NOMO-1 treated with DMSO at 0.1 percent for 48 hours (cell line): Measurements from ENCODE around the gene VIPAS39.
A peak's percentile ranks its signal among the peaks of the same experiment; 100 is the strongest.

Source experiments
- DNase-seq: peaks from one replicate; lab custom pipeline; 2025; ENCODE audit not compliant: unreplicated experiment; lab: John Stamatoyannopoulos, UW

The VIPAS39 gene

DNA sequence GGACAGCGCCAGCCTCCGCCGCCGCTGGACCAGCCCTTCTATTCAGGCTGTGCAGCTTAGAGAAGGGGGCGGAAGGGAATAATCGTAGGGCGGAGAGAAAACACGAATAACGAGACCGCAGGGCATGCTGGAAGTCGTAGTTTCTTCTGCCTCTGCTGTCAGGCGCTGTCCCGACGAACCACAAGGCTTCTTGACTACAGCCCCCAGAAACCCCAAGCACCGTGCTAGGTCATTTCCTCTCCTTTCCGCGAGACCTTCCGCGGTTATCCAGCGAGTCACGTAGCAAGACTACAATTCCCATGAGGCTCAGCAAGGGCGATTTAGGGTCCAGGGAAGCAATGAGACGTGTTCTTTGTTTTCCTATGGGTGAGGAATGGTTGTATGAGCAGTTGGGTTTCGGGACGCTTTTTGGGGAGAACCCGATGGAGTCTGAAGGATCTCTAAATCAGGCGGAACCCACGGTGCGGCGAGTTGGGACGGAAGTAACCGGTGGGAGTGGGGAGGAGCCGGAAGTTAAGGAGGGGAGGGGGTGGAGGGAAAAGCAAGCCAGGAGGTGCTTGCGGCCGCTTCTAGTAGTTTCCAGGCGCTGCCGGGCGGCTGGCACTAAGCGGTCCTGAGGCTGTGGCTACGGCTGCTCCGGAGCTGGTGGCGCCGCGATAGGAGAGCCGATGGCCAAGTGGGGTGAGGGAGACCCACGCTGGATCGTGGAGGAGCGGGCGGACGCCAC lies at the start of gene VIPAS39, which contains the start of gene AHSA1:
TSS of gene VIPAS39 (minus strand) at position 80 of the 727 bp plus-strand sequence. CDS start 3,499 bp downstream, outside the sequence.
TSS of gene AHSA1 (plus strand) at position 572 of the 727 bp plus-strand sequence. CDS start at position 669, 97 bp downstream.
- DNase-seq = peak; percentile 99

DNA sequence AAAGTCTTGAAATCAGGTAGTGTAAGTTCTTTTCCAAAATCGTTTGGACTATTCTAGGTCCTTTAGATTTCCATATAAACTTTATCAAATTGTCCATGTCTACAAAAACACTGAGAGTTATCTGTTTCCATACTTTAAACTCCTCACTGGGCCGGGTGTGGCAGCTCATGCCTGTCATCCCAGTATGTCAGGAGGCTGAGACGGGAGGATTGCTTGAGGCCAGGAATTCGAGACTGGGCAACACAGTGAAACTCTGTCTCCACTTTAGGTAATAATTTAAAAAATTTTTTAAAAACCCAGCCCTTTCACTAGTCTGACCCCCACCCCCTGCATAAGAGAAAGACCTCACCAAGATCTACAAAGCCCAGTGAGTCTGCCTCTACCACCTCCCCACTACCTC lies 47.6 kb upstream of the VIPAS39 start:
- no peak for DNase-seq

DNA sequence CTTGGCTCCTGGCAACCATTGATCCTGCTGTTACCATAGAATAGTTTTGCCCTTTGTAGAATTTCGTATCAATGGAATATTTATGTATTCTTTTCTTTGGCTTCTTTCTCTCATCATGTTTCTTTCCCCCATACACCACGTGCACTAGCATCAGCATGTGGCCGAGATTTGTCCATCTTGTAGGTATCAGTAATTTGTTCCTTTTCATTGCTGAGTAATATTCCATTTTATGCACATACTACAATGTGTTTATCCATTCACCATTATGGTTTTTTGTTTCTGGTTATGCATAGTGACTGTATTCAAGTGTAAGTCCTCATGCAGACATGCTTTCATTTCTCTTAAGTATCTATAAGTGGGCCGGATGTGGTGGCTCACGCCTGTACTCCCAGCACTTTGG lies 45.7 kb upstream of the VIPAS39 start:
- DNase-seq = no peak

DNA sequence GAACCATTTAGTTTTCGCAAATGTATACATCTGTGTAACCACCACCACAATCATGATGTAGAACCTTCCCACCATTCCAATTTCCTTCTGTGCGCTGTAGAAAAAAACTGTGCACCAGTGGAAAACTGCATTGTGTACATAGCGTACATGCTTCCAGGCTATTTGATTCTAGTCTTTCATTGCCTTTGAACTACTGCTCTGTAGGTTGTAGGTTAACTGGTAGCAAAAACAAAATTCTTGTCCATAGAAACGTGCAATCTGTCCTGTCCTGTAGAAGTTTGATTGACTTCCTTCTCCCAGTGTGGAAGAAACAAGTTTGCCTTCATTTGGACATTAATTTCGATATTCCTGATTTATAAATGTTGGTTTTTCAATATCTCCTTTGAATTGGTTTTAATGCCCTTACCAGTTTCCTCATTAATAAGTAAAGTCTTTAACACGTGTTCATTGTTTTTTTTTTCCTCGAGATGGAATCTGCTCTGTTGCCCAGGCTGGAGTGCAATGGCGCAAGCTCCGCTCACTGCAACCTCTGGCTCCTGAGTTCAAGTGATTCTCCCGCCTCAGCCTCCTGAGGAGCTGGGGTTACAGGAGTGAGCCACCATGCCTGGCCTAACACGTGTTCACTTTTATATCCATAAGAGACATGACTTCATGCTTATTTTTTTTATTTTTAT lies 44.8 kb upstream of the VIPAS39 start:
- DNase-seq = no peak

DNA sequence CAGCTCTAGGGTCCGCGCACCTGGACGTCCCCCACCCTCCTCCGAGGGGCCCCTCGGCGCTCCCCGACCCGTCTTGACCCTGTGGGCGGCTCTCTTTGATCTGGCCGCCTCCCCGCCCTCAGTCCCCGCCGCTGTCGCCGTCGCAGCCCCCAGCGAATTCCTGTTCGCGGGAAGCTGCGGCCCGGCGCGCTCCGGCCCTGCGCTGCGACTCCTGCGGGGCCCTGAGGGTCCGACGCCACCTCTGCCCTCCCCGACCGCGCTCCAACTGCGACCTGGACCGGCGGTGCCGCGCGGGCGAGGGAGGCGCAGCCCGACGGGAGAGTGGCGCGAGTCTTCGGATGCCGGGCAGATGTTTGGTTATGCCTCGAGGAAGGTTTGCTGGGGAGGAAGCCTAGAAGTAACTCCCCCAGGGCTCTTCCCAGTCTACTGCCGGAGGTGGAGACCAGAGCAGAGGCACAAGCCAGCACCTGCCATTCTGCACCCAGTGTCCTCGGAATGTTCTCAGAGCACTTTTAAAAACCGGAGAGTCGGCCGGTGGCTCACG lies 41.7 kb upstream of the VIPAS39 start:
- DNase-seq = no peak

DNA sequence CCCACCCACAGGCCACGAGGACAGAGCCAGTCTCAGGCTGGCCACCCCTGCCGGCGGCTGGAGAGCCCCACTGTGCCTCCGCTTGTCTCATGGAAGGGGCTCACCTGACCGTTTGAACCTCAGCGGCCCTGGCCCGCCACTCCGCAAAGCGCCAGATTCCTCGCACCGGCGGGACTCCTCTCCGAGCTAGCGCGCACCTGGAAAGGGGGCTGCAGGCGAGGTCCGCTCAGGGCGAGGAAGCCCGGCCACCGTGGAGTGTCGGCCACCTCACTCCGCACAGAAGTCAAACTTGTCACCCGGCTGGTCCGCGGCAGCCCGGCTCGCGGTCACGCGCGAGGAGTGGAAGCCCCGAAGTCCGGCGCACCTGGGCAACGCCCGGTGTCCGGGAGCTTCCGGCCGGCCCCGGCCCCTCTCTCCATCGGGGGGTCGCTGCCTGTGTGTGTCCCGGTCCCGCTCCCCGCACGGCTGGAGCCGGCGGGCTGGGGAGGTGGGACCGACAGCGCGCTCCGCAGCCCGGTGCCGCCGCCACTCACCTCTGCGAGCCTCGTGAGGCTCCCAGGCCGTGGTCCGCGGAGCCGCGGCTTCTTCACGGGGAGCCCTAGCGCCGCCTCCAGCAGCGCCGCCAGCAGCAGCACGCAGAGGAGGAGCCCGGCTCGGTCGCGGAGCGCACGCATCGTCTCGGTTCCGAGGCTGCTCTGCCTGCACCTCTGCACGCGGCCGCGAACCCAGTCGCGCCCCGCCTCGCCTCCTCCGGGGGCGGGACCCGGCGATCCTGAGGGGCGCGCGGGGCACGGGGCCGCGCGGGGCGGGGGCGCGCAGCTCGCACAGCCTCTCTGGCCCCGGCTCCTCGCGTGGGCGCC lies 40.9 kb upstream of the VIPAS39 start, which contains the start of gene ISM2:
TSS of gene ISM2 (minus strand) at position 697 of the 860 bp plus-strand sequence. CDS start at position 674, 23 bp downstream.
- peak; percentile 9 for DNase-seq

DNA sequence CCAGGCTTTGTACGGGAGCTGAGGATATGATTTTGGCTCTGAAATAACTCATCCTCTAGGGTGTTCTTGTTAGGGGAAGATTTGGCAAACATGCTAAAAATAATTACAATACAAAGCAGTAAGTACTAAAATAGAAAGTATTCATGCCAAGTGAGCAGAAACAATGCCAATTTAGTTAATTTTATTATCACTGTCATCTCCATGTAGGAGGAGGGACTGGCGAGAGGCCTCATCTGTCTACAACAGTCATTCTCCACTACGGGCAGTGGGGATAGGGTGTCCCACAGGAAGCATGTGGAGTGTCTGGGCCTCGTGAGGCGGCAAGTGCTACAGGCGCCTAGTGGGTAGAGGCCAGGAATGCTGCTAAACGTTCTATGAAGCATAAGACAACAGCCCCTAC lies 37.9 kb upstream of the VIPAS39 start:
- no peak for DNase-seq

DNA sequence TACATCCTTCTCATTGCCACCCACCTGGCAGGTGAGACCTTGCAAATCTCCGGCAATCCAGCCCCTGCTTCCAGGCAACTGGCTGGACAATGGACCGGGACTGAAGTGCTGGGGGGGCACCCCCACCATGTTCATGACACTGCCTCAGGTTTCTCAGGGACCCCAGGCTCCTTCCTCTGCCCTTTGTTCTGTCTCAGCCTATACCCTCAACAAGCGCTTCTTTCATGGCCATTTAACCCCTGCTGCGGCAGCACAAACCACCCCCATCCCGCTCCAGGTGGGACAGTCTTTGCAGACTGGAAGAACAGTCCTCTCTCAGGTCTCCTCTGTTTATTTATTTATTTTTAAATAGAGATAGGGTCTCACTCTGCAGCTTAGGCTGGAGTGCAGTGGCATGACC lies 33.7 kb upstream of the VIPAS39 start:
- DNase-seq = no peak

DNA sequence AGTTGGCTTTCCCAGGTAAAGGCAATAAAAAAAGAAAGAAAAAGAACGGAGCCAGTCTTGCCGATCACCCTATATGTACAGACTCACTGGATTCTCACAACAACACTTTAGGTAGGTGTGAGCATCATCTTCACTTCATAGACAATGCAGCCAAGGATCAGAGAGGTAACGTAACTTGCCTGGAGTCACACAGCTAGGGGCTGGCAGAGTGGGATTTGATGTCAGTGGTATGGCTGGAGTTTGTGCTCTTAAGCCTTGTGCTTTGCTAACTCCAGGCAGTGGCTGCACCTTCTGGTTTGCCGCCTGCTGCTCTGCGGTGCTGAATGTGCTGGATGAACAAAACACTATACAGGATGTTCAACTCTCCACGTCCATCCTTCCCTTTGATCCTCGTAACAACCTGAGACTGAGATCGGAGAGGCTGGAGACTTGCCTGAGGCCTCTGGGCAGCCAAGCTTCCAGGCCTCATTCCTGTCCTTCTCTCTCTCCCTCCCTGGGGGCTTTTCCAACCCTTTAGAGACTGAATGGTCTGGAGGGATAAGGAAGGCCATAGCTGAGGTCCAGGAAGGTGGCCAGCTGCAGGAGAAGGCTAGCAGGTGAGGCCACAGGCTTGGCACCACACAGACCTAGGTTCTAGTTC lies 33.1 kb upstream of the VIPAS39 start:
- no peak for DNase-seq

DNA sequence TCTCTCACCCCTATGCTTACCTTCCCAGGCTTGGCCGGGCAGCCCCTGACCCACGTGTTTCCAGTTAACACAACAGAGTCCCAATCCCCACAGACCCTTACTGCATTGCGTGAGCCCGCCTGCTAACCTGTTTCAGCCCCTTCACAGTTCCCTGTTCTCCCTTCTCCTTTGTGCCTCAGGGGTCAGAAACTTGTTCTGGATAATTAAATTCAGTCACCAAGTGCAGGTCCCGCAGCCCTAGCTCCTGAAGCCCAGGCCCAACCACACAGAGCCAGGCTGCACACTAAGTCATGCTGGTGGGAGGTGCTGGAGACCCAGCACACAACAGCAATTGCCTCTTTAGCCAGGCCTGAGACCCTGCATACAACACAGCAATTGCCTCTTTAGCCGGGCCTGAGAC lies 31.6 kb upstream of the VIPAS39 start:
- no peak for DNase-seq

DNA sequence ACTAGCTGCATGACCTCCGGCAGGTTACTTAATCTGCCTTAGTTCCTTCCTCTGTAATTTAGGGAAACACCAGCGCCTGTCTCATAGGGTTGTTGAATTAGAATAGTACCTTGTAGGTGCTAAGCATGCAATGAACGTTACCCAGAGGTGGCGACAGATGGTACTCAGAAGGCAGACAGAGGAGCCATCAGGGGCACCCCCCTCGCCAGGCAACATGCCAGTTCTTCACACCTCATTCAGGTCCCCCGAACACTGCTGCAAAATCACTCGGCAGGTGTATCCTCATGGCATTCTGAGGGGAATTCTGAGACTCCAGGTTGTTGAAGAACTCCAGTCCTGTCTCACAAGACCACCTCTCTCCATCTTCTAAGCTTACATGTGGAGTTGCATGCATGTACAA lies 31.2 kb upstream of the VIPAS39 start:
- no peak for DNase-seq

DNA sequence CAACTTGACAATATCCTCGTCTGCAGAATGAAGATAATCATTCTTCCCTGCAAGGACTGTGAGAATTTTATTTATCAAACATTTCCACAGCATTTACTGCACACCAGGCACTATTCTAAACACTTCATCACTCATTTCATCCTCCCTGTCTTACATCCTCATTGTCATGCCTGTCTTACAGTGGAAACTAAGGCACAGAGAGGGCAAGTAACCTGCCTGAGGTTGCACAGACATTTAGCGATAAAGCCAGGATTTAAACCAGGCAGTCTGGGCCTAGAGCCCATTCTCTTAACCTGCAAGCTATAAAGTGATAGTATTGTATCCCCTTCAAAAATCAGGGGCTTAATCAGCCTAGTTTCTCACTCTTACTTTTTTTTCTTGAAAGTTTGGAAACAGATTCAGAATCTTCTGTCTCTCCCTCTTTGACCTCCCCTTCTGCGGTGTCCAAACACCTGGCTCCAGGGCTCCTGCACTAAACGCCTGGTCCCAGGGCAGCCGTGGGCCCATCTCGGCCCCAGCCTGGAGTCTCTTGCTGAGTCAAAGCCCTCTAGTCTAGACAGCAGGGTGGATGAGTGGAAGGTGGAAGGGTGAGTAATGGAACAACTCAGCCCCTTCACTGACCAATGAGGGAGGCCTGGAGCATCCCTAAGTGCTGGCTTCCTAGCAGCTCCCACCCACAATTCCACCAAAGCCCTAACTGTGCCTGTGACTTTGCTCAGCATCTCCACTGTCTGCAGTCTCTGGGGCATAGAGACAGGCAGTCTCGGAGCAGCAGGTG lies 28.7 kb upstream of the VIPAS39 start:
- DNase-seq = no peak

DNA sequence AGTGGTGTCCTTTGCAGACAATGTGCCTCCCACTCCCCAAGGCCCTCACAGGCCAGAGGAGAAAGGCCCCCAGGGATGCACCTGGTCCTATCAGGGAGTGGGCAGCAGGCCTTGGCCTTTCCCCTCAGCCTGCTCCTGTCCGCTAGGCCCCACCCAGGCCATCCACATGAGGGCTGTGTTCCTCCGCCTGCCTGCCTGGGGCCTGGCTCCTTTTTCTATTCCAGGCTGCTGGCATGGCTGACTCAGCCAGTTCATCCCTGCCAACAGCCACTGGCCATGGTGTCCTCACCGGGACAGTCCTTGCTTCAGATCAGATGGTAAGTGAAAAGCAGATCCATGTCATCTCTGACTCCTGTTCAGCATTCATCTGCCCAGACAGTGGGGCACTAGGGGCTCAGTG lies 27.9 kb upstream of the VIPAS39 start:
- no peak for DNase-seq

DNA sequence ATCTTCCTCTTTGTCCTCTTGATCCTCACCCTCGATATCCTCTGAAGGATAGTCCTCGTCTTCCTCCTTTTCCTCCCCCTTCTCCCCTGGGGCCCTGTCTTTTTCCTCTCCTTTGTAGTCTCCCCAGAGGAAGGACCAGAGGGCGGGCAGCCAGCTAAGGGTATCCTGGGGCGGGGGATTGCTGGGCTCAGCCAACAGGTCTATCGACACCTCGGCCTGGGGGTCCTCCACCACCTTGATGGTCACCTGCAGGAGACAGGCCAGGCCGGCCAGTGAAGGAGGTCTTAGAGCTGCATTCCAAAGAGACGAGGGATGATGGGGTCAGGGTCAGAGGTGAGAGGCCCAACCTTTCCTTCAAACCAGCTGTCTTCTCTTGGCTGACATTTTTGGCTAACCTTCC lies 25.0 kb upstream of the VIPAS39 start:
- DNase-seq = no peak

DNA sequence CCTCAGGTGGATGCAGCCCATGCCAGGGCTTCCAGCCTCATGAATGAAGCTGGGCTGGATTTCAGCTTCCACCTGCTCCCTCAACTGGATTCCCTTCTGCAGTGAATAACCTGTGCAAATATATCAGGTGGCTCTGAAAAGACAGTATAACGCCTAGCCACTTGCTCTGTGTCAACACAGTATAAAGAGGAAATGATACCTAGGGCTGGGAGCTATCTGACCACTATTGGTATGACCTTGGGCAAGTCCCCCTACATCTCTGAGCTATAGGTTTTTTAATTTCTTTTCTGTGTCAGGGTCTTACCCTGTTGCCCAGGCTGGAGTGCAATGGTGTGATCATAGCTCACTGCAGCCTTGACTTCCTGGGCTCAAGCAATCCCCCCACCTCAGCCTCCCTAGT lies 21.4 kb upstream of the VIPAS39 start:
- DNase-seq = peak; percentile 32

DNA sequence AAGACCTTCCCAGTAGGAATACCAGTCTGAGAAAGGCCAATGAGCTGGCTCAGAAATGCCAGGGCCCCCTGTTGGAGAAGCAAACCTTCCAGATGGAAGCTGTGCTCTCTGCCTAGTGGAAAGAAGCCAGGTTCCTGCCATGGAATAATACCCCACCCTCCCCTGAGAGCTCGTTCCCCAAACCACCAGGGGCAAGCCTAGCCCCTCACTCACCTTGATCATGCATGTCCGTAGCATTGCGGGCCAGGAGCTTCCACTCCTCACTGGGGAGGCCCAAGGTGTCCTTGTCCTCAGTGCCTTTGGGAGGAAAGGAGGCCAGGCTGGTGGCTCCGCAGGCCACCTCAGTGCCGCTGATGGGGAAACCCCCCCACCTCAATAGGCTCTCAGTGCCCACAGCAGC lies 20.6 kb upstream of the VIPAS39 start:
- DNase-seq = no peak

DNA sequence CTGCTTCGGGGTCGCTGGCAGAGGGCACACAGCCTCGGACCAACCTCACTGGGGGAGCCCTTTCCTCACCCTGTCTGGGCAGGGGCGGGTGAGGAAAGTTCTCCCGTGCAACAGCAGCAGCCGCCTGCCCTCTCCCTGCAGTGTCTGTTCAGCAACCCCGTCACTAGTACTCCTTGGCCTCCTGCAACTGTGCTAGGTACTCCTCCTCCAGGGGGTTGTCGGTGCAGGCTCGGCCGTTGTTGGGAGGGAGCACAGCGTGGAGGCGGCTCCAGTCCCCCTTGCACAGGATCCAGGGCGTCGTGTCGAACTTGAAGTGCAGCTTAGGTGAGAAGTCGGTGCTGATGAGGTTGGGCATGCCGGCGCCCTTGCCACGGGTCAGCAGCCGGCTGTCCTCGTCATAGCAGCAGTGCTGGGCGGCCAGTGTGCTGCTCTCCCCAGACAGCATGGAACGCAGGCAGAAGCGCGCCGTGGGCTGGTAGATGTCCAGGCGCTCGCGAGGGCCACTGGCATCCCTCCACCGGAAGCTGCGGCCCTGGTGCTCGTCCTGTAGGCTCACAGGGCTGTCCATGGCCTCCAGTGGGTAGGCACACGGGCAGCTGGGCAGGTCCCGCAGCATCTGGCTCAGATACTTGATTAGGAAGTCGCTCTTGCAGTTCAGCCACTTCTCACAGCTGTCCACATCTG lies 18.2 kb upstream of the VIPAS39 start:
- DNase-seq = no peak

DNA sequence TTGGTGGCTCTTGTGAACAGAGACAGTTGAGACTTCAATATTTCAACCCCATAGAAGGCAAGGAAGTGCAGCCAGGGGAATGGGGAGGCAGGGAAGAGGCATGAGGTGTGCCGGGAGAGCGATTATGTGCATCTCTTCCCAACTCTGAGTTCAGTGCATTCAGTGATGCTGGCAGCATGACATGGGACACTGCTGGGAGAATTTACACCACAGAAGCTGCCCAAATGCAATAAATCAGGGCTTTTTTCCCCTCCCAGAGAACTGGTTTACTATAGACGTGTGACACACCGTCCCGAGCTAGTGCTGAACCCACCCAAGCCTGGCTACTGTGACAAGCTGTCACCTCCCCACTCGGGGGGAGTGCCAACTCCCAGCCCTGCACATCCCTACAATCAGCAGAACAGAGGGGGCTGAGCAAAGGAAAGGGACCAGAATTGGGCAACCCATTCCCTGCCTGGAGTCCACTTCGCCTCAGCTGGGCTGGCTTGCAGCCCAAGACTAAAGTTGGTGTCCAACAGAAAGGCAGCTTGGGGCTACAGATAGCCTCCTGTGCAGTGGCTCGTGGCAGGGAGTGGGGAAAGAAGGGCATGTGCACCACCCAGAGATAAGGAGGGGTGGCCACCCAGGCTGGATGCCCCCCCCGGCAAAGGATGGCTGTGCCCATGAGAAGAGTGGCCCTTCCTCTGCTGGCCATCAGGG lies 17.2 kb upstream of the VIPAS39 start:
- no peak for DNase-seq

DNA sequence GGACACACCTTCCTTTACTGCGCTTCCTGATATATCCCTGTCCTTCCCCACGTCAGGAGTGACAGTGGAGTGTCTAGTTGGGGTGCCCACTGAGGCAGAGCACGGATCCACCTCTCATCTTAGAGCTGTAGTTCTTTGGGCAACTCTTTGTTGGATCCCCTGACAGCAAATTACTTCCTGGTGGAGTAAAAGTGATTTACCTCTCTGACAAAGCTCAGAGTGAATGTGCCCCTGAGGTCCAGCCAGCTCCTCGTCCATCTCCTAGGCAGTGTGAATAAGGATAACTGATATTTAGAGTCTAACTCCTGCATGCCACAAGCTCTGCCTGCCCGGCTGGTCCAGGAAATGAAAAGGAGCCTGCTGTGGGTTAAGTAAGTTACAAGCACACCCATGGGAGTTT lies 16.5 kb upstream of the VIPAS39 start:
- no peak for DNase-seq
